Erythroblast (primary cell): ENCODE data around the gene BRWD1.

Experiments used
- DNase-seq, 2 experiments: peaks; one replicate each; lab custom pipeline; 2025; lab: John Stamatoyannopoulos, UW
- GATA1 ChIP-seq: IDR thresholded peaks from 2 replicates; pipeline ENCODE4 v1.6.1; 2011; ENCODE audit warnings: low read depth, mild to moderate bottlenecking, control low read depth, low read length, moderate library complexity
- POLR2A ChIP-seq: IDR thresholded peaks from 2 replicates; pipeline ENCODE4 v1.6.1; 2011; ENCODE audit warnings: mild to moderate bottlenecking, low read length

BRWD1 gene

GRCh38 chr21:39344848-39345247 is 31.4 kb upstream of the BRWD1 start:
- DNase-seq, result no peak
- TF ChIP-seq GATA1 (no peak), POLR2A (no peak)

- no peak for DNase-seq
Observed at GRCh38 chr21:39341249-39341923, 28.0 kb upstream of the BRWD1 start.

GRCh38 chr21:39340687-39341086 is 27.3 kb upstream of the BRWD1 start:
- TF ChIP-seq POLR2A, result no peak
- TF ChIP-seq GATA1, result no peak
- DNase-seq, result no peak

More at GRCh38 chr21:39341249-39341923, 28.0 kb upstream of the BRWD1 start:
- TF ChIP-seq POLR2A, result peak; percentile 27
- TF ChIP-seq GATA1, result no peak

- no peak for TF ChIP-seq GATA1
- no peak for TF ChIP-seq POLR2A
- DNase-seq, result no peak
Observed at GRCh38 chr21:39339231-39339630, 25.8 kb upstream of the BRWD1 start.

DNA sequence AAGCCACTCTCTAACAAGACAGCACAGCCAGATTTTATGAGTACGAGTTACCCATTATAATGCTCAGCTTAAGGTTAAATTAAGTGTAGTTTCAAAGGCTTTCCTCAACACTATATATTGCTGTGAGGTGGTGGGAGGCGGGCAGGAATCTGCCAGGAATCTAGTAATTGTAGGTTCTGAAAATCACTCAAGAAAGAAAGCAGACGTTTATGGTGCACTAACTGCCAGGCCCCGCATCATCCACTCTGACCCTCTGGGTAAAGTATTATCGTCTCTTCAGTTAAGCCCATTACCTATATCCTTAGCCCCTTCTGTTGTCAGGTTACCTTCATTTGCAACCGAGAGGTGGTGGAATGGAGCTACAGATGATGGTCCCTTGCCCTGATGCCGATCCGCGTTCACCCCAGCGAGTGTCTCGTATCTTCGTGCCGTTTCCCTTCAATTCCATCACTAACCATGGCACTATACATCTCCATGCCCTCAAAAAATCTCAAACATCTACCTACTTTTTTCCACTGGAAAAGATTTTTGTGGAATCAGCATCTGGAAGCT is 23.1 kb upstream of the BRWD1 start:
- no peak for DNase-seq
- TF ChIP-seq GATA1, result no peak

DNA sequence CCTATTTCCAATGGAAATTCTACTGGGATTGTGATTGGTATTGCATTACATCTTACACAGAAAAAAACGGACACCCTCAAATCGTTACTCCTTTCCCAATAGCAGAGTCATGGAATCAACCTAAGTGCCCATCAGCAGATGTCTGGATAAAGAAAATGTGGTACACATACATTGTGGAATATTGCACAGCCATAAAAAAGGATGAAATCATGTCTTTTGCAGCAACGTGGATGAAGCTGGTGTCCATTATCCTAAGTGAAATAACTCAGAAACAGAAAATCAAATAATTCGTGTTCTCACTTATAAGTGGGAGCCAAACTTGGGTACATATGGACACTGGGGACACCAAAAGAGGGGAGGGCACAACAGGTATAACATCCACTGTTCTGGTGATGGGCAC is 21.2 kb upstream of the BRWD1 start:
- no peak for TF ChIP-seq GATA1

GRCh38 chr21:39332175-39332574 is 18.7 kb upstream of the BRWD1 start:
- TF ChIP-seq GATA1 (no peak), POLR2A (no peak)
- no peak for DNase-seq

More for the DNA sequence above, 21.2 kb upstream of the BRWD1 start:
- DNase-seq, result no peak

DNA sequence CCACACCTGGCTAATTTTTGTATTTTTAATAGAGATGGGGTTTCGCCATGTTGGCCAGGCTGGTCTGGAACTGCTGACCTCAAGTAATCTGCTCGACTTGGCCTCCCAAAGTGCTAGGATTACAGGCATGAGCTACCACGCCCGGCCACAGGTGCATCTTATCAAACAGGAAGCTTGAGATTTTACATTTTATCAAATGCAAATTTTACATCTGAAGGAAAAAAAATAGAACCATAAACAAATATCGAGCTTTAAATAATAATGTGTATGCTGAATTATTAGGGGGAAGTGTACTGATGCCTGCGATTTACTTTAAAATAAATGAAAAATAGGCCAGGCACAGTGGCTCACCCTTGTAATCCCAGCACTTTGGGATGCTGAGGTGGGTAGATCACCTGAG is 16.6 kb upstream of the BRWD1 start:
- DNase-seq, result no peak
- TF ChIP-seq POLR2A (no peak), GATA1 (no peak)

DNA sequence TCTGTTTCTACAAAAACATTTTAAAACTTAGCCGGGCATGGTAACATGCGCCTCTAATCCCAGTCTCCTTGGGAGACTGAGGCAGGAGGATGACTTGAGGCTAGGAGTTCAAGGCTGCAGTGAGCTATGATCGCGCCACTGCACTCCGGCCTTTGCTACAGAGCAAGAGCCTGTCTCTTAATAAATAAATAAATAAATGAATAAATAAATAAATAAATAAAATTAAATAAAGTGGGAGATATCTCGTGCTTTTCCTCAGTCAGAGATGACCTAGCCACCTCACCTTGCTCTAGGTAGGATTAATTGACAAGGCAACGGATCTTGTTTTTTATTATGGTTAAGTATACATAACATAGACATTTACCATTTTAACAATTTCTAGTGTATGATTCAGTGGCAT is 14.3 kb upstream of the BRWD1 start:
- TF ChIP-seq POLR2A (no peak), GATA1 (no peak)
- no peak for DNase-seq

DNA sequence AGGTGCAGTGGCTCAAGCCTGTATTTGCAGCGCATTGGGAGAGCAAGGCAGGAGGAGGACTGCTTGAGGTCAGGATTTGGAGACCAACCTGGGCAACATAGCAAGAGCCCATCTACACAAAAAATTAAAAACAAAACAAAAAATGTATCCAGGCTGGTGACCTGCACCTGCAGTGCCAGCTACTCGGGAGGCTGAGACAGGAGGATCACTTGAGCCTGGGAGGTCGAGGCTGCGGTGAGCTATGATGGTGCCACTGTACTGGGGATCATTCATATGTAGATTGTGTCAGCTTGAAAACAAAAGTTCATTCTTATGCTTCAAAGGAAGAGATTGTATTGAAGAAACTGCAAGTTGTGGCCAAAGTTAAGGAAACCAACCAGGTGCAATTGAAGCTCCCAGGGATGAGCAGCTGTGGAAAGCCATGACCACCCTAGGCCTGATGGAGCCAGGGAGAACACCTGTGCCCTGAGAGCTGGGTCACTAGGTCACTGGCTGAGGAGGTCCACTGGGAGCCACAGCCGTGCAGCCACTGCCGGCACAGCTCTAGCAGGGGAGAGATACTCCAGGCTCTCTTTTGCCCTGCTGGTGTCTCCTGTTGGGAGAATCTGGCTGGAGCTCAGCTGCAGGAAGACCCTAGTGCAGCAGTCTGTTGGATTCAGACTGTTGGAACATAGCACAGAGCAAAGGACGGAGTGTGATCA is 13.3 kb upstream of the BRWD1 start:
- DNase-seq, result no peak
- TF ChIP-seq GATA1 (no peak), POLR2A (no peak)

DNA sequence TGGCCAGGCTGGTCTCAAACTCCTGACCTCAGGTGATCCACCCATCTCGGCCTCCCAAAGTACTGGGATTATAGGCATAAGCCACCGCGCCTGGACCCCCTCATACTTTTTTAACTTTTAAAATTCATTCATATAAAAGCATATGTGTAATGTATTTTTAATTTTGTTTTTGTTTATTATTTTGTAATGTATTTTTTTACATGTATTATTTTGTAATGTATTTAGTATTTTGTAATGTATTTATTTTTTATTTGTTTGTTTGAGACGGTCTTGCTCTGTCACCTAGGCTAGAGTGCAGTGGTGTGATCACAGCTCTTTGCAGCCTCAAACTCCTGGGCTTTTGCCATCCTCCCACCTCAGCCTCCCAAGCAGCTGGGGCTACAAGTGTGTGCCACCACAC is 12.0 kb upstream of the BRWD1 start:
- no peak for TF ChIP-seq POLR2A
- no peak for TF ChIP-seq GATA1
- no peak for DNase-seq

GRCh38 chr21:39321424-39321823 is 8.0 kb upstream of the BRWD1 start:
- TF ChIP-seq GATA1 (no peak), POLR2A (no peak)

DNA sequence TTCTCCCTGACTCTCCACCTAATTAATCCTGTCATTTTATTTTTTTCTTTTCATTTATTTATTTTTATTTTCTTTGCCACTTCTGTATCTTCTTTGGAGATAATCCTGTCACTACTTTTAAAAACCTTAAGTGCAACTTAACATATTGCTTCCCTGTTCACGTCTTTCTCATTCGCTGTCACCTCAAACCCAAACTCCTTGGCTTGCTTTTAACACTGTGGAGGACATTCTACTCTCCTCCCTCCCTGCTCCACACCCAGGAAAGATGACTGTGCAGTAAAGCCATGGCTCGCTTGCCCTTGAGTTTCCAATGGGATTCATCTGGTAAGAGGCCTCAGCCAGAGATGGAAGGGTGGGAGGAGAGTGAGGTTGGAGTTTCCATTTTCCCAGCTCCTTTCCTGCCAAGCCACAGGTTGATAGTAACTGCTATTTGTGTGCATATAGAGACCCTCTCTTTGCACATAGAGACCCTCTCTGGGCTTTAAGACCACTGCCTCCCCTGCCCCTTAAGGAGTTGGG is 6.4 kb upstream of the BRWD1 start:
- DNase-seq, result peak in 1 of 2 experiments; percentile 20
- TF ChIP-seq GATA1 (no peak), POLR2A (no peak)

More at GRCh38 chr21:39321424-39321823, 8.0 kb upstream of the BRWD1 start:
- no peak for DNase-seq

DNA sequence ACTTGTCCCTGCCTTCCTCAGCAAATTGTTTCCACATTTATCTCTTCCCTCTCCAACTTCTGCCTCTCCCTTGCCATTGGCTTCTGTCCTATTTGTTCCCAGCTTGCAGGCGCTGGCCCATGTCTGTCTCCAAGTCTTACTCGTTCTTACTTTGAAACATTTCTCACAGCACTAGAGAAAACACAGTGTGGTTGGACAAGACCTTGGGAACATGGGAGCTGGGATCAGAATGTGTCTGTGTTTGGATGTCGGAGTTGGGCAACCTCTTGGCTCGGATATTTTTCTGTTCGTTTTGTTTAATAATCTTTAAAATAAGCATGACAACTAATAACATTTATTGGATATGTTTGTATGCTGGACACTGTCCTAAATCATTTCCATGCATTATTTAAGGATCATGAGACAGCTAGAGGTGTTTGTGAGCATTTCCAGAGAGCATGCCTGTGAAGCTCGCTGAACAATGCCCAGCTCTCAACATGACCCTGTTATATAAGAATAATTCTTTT is 5.9 kb upstream of the BRWD1 start:
- TF ChIP-seq POLR2A (no peak), GATA1 (no peak)
- no peak for DNase-seq
